Chondrocyte (in vitro differentiated cells): ENCODE data around the gene TTLL10. TPM values are rescaled to one million over a fixed set of nuclear protein-coding genes. Genes with fewer than 3 reads are reported as not detected.

ENCODE experiments used
- DNase-seq: peaks from one replicate; pipeline ENCODE4 v3.0.0; 2021; ENCODE audit warnings: mixed read lengths, low spot score
- H3K27ac Mint-ChIP-seq: one replicate; pipeline ENCODE4 v1.8.0; 2021; ENCODE audit warnings: mild to moderate bottlenecking, moderate library complexity, mixed read lengths; ENCODE audit not compliant: unreplicated experiment
- H3K27me3 Mint-ChIP-seq: 2 replicates; pipeline ENCODE4 v1.8.0; 2021; ENCODE audit warnings: low read depth, mixed read lengths
- H3K36me3 Mint-ChIP-seq: 2 replicates; pipeline ENCODE4 v1.8.0; 2021; ENCODE audit warnings: low read depth, mixed read lengths
- H3K4me1 Mint-ChIP-seq: 2 replicates; pipeline ENCODE4 v1.8.0; 2021; ENCODE audit warnings: low read depth, mild to moderate bottlenecking, mixed read lengths
- H3K4me3 Mint-ChIP-seq: one replicate; pipeline ENCODE4 v1.8.0; 2021; ENCODE audit warnings: mild to moderate bottlenecking, moderate library complexity, mixed read lengths; ENCODE audit not compliant: unreplicated experiment
- H3K9me3 Mint-ChIP-seq: 2 replicates; pipeline ENCODE4 v1.8.0; 2021; ENCODE audit warnings: low read depth, mixed read lengths
- total RNA-seq: library from RNA; stranded (reverse); gene quantifications from 3 replicates; pipeline ENCODE4 v1.2.1, GENCODE V29; 2021
- TF ChIP-seq, protein P1 (sequence below): fragments of 200-600 bp; sonication (generic); IDR thresholded peaks from 2 replicates; pipeline ENCODE4 v1.5.0; 2021; ENCODE audit warnings: antibody characterized with exemption, mild to moderate bottlenecking, moderate library complexity

TTLL10 gene
- total RNA-seq, 1 donor from 2014 or later: not detected

DNA sequence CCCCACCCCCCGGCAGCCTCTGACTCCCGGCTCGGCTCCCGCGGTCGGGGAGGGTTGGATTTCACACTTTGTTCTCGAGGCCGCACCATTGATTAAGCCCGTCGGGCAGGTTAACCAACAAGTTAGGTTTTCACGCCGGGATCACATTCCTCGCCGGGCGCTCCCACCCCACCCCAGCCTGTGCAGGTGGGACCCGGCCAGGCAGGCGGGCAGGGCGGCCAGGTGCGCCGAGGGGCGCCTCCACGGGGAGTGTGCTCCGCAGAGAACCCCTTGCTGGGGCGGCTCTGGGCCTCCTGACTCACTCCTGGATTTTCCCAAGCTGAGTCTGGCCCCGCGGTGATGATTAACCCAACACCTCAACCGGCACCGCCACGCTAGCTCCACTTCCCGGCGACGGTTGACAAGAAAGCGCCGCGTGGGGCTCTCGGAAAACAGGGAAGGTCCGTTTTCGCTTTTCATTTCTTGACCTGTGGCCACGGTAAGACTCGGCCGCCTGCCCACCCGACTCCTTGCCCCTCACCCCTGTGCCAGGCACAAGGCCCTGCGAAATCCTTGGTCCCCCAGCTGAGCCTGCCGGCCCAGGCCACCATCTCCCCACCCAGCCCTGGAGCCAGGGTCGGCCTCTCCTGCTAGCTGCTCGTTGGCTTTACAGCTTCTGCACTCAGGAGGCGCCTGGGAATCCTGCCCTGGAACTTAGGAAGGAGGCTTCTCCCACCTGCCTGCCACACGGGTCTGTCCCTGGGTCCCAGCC is 8.8 kb upstream of the TTLL10 start:
- H3K27ac Mint-ChIP-seq: no peak overlapping the region
- H3K27me3 Mint-ChIP-seq: peaks cover under 1% of the 10 kb centered on the region
- H3K9me3 Mint-ChIP-seq: no peaks in the 10 kb centered on the region
- H3K36me3 Mint-ChIP-seq: no peaks in the 10 kb centered on the region
- TF ChIP-seq, protein P1, sequence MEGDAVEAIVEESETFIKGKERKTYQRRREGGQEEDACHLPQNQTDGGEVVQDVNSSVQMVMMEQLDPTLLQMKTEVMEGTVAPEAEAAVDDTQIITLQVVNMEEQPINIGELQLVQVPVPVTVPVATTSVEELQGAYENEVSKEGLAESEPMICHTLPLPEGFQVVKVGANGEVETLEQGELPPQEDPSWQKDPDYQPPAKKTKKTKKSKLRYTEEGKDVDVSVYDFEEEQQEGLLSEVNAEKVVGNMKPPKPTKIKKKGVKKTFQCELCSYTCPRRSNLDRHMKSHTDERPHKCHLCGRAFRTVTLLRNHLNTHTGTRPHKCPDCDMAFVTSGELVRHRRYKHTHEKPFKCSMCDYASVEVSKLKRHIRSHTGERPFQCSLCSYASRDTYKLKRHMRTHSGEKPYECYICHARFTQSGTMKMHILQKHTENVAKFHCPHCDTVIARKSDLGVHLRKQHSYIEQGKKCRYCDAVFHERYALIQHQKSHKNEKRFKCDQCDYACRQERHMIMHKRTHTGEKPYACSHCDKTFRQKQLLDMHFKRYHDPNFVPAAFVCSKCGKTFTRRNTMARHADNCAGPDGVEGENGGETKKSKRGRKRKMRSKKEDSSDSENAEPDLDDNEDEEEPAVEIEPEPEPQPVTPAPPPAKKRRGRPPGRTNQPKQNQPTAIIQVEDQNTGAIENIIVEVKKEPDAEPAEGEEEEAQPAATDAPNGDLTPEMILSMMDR: no peak
- no peak overlapping the region for H3K4me3 Mint-ChIP-seq
- DNase-seq: no peak
- no peaks in the 10 kb centered on the region for H3K4me1 Mint-ChIP-seq

DNA sequence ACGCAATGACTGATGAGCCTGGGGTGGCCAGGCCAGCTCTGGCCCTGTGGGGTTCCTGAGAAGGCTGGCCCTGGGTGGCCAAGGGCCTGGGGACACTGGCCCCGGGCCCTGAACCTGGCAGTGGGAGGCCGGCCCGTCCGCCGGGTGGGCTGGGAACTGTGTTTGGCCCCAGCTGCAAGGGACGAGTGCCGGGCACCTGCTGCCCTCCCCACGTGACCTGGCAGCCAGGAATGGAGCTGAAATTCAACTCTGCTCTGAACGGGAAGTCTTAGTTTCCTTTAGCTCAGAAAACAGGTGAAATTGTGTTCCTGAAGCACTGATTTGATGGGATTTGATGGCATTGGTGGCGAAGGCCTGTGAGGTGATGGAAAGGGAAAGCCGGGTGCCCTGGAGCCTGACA is 8.2 kb upstream of the TTLL10 start:
- no peaks in the 10 kb centered on the region for H3K9me3 Mint-ChIP-seq
- H3K27me3 Mint-ChIP-seq: peaks cover 1% of the 10 kb centered on the region
- no peak for DNase-seq
- TF ChIP-seq, protein P1: no peak
- H3K36me3 Mint-ChIP-seq: no peaks in the 10 kb centered on the region
- H3K4me1 Mint-ChIP-seq: peaks cover 4% of the 10 kb centered on the region
- no peak overlapping the region for H3K4me3 Mint-ChIP-seq
- no peak overlapping the region for H3K27ac Mint-ChIP-seq

DNA sequence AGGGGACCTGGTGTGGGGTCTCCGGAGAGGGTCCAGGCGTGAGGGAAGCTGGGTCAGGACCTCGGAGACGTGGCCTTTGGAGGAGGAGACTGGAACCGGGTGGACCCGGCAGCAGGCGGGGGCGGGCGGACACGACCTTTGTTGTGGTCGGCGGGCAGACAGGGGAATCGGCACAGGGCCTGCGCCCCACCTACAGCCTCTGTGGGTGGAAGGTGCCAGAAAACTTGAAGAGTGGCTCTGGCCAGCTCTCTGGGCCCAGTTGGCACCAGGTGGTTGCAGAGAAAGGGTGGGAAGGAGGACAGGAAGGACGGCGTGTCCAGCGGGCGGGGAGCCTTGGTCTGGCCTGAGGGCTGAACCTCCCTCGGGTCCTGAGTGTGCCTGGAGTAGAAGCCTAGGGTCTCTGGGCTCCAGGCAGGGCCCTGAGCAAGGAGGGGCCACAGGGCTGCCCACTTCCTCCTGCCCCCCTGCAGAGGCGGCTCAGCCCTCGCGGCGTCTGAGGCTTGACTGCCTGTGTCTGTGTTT is 7.7 kb upstream of the TTLL10 start:
- Mint-ChIP-seq H3K9me3 (no peaks in the 10 kb centered on the region), H3K36me3 (no peaks in the 10 kb centered on the region), H3K4me3 (no peak overlapping the region), H3K27ac (no peak overlapping the region), H3K27me3 (peaks cover 1% of the 10 kb centered on the region), H3K4me1 (peaks cover 4% of the 10 kb centered on the region)
- TF ChIP-seq, protein P1: no peak
- no peak for DNase-seq

DNA sequence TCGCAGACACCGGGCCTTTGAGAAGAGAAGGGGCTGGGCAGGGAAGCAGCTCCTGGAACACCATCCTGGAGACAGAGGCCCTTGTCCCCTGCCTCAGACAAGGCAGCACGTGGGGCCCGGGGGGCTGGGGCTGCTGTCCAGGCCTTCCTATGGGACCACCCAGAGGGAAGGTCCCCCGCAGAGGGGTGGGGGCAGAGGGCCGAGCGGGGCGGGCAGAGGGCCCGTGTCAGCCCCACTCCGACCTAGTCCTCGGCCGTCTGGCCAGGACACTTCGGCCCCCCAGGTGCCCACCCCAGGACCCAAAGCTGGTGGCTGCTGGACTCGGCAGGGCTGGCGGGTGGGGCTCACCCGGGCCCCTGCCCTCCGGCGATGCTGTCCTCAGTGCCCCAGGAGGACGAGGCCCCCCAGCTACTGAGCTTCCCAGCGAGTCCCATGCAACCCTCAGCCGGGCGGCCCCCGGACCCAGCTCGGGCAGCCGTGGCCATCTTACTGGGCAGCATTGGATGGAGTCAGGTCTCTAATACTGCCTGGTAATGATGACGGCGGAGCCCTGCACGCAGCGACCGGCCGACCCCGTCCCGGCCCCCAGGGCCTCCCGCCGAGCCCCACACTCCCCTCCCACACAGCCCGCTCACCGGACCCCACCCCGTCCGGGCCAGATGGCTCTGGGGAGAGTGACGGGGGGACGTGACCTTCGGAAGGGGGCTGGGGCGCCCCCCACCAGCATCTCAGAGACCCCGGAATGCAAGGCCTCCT is 6.9 kb upstream of the TTLL10 start:
- Mint-ChIP-seq H3K4me3 (no peak overlapping the region), H3K27me3 (peaks cover 1% of the 10 kb centered on the region), H3K27ac (no peak overlapping the region), H3K4me1 (peaks cover 4% of the 10 kb centered on the region), H3K36me3 (no peaks in the 10 kb centered on the region), H3K9me3 (no peaks in the 10 kb centered on the region)
- no peak for DNase-seq
- TF ChIP-seq, protein P1: no peak

DNA sequence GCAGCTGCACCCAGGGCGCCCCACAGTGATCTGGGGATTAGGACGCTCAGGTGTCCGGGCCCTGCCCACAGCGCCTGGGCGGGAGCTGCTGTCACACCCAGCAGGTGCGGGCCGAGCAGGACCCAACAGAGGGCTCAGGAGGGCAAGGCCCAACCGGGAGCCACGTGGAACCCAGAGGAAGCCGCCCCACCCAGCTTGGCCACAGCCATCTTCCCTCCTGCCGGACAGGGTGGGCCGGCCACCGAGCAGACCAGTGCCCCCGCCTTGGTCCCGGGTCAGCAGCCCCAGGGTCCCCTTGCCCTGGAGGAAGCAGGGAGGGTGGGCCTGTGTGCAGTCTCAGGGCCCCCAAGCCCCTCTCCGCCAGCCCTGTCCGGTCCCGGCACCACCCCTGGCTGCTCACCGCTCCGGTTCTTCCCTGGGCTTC is 6.3 kb upstream of the TTLL10 start:
- H3K36me3 Mint-ChIP-seq: no peaks in the 10 kb centered on the region
- peaks cover 4% of the 10 kb centered on the region for H3K27me3 Mint-ChIP-seq
- peak; percentile 88 for DNase-seq
- no peak overlapping the region for H3K4me3 Mint-ChIP-seq
- H3K4me1 Mint-ChIP-seq: peaks cover 4% of the 10 kb centered on the region
- no peak overlapping the region for H3K27ac Mint-ChIP-seq
- TF ChIP-seq, protein P1: no peak
- H3K9me3 Mint-ChIP-seq: no peaks in the 10 kb centered on the region
